ENCODE data around the gene OR2B2. TPM values are rescaled to one million over a fixed set of nuclear protein-coding genes. Genes with fewer than 3 reads are reported as not detected.
A peak's percentile ranks its signal among the peaks of the same experiment; 100 is the strongest.

Gene OR2B2
- polyA plus RNA-seq, 1 donor from 2014 or later = not detected

DNA sequence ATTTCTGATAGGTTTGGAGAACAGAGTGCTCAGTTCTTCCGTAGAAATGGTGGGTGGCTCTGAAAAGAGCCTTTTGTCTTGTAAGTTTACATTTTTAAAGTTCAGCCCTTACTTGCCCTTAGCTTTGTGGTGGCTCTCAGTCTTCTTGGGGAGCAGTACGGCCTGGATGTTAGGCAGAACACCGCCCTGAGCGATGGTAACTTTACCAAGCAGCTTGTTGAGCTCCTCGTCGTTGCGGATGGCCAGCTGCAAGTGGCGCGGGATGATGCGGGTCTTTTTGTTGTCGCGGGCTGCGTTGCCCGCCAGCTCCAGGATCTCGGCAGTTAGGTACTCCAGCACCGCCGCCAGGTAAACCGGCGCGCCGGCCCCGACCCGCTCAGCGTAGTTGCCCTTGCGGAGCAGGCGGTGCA lies 19.5 kb downstream of the OR2B2 start:
- Histone ChIP-seq H3K9me2 (ENCODE audit: insufficient read depth, low read length) (no peaks in the 10 kb centered on the region), H3K79me2 (replicated peaks; ENCODE audit: insufficient read depth, low read length) (no peaks in the 10 kb centered on the region), H3K36me3 (ENCODE audit: insufficient read depth, low read length) (no peaks in the 10 kb centered on the region), H3K4me2 (ENCODE audit: low read length) (peak overlapping the region; percentile 75), H3K27ac (ENCODE audit: low read length) (peak overlapping the region; percentile 76), H3K27me3 (ENCODE audit: insufficient read depth, low read depth, low read length) (no peaks in the 10 kb centered on the region), H4K20me1 (ENCODE audit: insufficient read depth) (peaks cover 3% of the 10 kb centered on the region), H3F3A (ENCODE audit: insufficient read depth, low read length, poor library complexity, severe bottlenecking) (peaks cover 24% of the 10 kb centered on the region), H3K4me3 (ENCODE audit: low read length) (peak overlapping the region; percentile 81), H2AFZ (ENCODE audit: low read depth, low read length) (no peak overlapping the region), H3K9ac (ENCODE audit: low read length) (peak overlapping the region; percentile 75), H3K9me3 (ENCODE audit: low read length) (no peaks in the 10 kb centered on the region)
- TF ChIP-seq SMC3 (conservative IDR thresholded peaks at IDR 0.05; ENCODE audit: poor library complexity) (no peak), EZH2 (IDR thresholded peaks at IDR 0.05; ENCODE audit: borderline replicate concordance, insufficient read depth, low read length, poor library complexity, severe bottlenecking) (no peak), MXI1 (conservative IDR thresholded peaks at IDR 0.05; ENCODE audit: poor library complexity, severe bottlenecking) (no peak), RAD21 (conservative IDR thresholded peaks at IDR 0.05) (no peak), EP300 (conservative IDR thresholded peaks at IDR 0.05; ENCODE audit: poor library complexity, severe bottlenecking) (no peak), TAF1 (IDR thresholded peaks at IDR 0.05; ENCODE audit: low read depth) (no peak), POLR2AphosphoS5 (IDR thresholded peaks at IDR 0.05) (no peak)
- TF ChIP-seq, protein P1, sequence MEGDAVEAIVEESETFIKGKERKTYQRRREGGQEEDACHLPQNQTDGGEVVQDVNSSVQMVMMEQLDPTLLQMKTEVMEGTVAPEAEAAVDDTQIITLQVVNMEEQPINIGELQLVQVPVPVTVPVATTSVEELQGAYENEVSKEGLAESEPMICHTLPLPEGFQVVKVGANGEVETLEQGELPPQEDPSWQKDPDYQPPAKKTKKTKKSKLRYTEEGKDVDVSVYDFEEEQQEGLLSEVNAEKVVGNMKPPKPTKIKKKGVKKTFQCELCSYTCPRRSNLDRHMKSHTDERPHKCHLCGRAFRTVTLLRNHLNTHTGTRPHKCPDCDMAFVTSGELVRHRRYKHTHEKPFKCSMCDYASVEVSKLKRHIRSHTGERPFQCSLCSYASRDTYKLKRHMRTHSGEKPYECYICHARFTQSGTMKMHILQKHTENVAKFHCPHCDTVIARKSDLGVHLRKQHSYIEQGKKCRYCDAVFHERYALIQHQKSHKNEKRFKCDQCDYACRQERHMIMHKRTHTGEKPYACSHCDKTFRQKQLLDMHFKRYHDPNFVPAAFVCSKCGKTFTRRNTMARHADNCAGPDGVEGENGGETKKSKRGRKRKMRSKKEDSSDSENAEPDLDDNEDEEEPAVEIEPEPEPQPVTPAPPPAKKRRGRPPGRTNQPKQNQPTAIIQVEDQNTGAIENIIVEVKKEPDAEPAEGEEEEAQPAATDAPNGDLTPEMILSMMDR (IDR thresholded peaks at IDR 0.05; ENCODE audit: poor library complexity, severe bottlenecking) = no peak
- TF ChIP-seq, protein P2, sequence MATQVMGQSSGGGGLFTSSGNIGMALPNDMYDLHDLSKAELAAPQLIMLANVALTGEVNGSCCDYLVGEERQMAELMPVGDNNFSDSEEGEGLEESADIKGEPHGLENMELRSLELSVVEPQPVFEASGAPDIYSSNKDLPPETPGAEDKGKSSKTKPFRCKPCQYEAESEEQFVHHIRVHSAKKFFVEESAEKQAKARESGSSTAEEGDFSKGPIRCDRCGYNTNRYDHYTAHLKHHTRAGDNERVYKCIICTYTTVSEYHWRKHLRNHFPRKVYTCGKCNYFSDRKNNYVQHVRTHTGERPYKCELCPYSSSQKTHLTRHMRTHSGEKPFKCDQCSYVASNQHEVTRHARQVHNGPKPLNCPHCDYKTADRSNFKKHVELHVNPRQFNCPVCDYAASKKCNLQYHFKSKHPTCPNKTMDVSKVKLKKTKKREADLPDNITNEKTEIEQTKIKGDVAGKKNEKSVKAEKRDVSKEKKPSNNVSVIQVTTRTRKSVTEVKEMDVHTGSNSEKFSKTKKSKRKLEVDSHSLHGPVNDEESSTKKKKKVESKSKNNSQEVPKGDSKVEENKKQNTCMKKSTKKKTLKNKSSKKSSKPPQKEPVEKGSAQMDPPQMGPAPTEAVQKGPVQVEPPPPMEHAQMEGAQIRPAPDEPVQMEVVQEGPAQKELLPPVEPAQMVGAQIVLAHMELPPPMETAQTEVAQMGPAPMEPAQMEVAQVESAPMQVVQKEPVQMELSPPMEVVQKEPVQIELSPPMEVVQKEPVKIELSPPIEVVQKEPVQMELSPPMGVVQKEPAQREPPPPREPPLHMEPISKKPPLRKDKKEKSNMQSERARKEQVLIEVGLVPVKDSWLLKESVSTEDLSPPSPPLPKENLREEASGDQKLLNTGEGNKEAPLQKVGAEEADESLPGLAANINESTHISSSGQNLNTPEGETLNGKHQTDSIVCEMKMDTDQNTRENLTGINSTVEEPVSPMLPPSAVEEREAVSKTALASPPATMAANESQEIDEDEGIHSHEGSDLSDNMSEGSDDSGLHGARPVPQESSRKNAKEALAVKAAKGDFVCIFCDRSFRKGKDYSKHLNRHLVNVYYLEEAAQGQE (IDR thresholded peaks at IDR 0.05; ENCODE audit: borderline replicate concordance) = no peak

DNA sequence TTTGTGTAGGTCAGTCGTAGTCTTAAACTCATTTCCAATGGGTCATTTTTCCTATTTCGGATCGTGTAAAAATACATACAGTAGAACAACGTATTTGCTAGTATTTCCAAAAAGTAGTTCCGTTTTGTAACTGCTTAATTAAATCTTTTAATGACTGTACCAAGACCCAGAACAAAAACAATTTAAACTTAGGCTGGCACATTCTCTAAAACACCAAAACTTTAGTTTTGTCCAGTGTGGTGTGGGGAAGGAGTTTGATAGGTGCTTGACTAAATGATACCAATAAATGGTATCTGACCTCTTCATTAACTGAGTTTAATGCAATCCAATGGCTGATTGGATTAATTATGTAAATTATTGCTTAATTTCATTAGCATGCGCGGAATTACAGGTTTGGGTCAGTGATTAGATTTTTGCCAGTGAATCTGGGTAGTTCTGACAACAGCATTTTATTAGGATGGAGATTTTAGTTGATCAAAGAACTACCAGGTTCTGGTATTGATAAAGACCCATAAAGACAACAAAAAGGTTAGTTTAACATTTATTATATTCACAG lies 20.8 kb downstream of the OR2B2 start:
- Histone ChIP-seq H3K9me2 (ENCODE audit: insufficient read depth, low read length) (no peaks in the 10 kb centered on the region), H3K9ac (ENCODE audit: low read length) (peak overlapping the region; percentile 14), H3F3A (ENCODE audit: insufficient read depth, low read length, poor library complexity, severe bottlenecking) (peaks cover 24% of the 10 kb centered on the region), H3K36me3 (ENCODE audit: insufficient read depth, low read length) (no peaks in the 10 kb centered on the region), H3K4me3 (ENCODE audit: low read length) (peak overlapping the region; percentile 81), H3K79me2 (replicated peaks; ENCODE audit: insufficient read depth, low read length) (no peaks in the 10 kb centered on the region), H4K20me1 (ENCODE audit: insufficient read depth) (peaks cover 3% of the 10 kb centered on the region), H3K27me3 (ENCODE audit: insufficient read depth, low read depth, low read length) (no peaks in the 10 kb centered on the region), H3K9me3 (ENCODE audit: low read length) (no peaks in the 10 kb centered on the region), H2AFZ (ENCODE audit: low read depth, low read length) (no peak overlapping the region), H3K4me2 (ENCODE audit: low read length) (peak overlapping the region; percentile 62), H3K27ac (ENCODE audit: low read length) (peak overlapping the region; percentile 91)
- TF ChIP-seq TAF1 (IDR thresholded peaks at IDR 0.05; ENCODE audit: low read depth) (no peak), POLR2AphosphoS5 (IDR thresholded peaks at IDR 0.05) (no peak), MXI1 (conservative IDR thresholded peaks at IDR 0.05; ENCODE audit: poor library complexity, severe bottlenecking) (no peak), RAD21 (conservative IDR thresholded peaks at IDR 0.05) (no peak), EP300 (conservative IDR thresholded peaks at IDR 0.05; ENCODE audit: poor library complexity, severe bottlenecking) (no peak), EZH2 (IDR thresholded peaks at IDR 0.05; ENCODE audit: borderline replicate concordance, insufficient read depth, low read length, poor library complexity, severe bottlenecking) (no peak), SMC3 (conservative IDR thresholded peaks at IDR 0.05; ENCODE audit: poor library complexity) (no peak)
- TF ChIP-seq, protein P2 (IDR thresholded peaks at IDR 0.05; ENCODE audit: borderline replicate concordance) = no peak
- TF ChIP-seq, protein P1 (IDR thresholded peaks at IDR 0.05; ENCODE audit: poor library complexity, severe bottlenecking) = no peak

All from neural cell (in vitro differentiated cells).